Kidney (tissue), 14 donors: ENCODE data around the gene TMEM150B. TPM values are rescaled to one million over a fixed set of nuclear protein-coding genes. Genes with fewer than 3 reads are reported as not detected.

Experiments
- DNase-seq, 5 donors: peaks; one replicate each; pipeline ENCODE4 v3.0.0-alpha.2; 2013 to 2020
- FAIRE-seq: peaks from 2 replicates; lab custom pipeline; 2012; peaks lifted over from hg19 to GRCh38; lab: Jason Lieb, UNC
- H3K27ac ChIP-seq, 2 donors: one replicate each; pipeline ENCODE4 v1.7.0; 2013; ENCODE audit warnings: low read depth in 2 of 2, low read length in 2 of 2, inconsistent platforms in 1 of 2
- H3K27me3 ChIP-seq: one replicate; pipeline ENCODE4 v1.7.1; 2013; ENCODE audit warnings: low read length, inconsistent platforms; ENCODE audit not compliant: control insufficient read depth, insufficient read depth
- H3K36me3 ChIP-seq, 3 donors: one replicate each; pipeline versions ENCODE4 v1.7.0 to v1.7.1; 2013; ENCODE audit warnings: low read length in 3 of 3, control low read depth in 1 of 3, inconsistent platforms in 1 of 3; ENCODE audit not compliant: insufficient read depth in 3 of 3, control insufficient read depth in 2 of 3
- H3K4me1 ChIP-seq, 3 donors: one replicate each; pipeline versions ENCODE4 v1.7.0 to v1.7.1; 2013; ENCODE audit warnings: low read length in 3 of 3, inconsistent platforms in 1 of 3, low read depth in 1 of 3; ENCODE audit not compliant: control insufficient read depth in 2 of 3, insufficient read depth in 2 of 3
- H3K4me3 ChIP-seq, 3 donors: one replicate each; pipeline versions ENCODE4 v1.7.0 to v1.8.1; 2013; ENCODE audit warnings: low read length in 3 of 3, control low read depth in 1 of 3, inconsistent platforms in 1 of 3
- H3K9ac ChIP-seq, 3 donors: one replicate each; pipeline versions ENCODE4 v1.7.0 to v1.7.1; 2013; ENCODE audit warnings: low read length in 3 of 3, control low read depth in 1 of 3, inconsistent platforms in 1 of 3
- H3K9me3 ChIP-seq, 3 donors: one replicate each; pipeline versions ENCODE4 v1.7.0 to v1.7.1; 2013; ENCODE audit warnings: low read length in 3 of 3, control low read depth in 1 of 3, inconsistent platforms in 1 of 3; ENCODE audit not compliant: control insufficient read depth in 2 of 3, insufficient read depth in 1 of 3
- CTCF ChIP-seq: IDR thresholded peaks from 3 replicates; pipeline ENCODE4 v1.5.1; 2012; ENCODE audit warnings: mild to moderate bottlenecking, moderate library complexity, borderline replicate concordance; ENCODE audit not compliant: insufficient read depth; ENCODE audit errors: extremely low read depth
- intact Hi-C: fragments of 100-400 bp; cut with DNase I; formaldehyde crosslinking; loops from one replicate; pipeline ENCODE4 v1.11.1; 2022
- polyA plus RNA-seq: library from polyadenylated mRNA; stranded (reverse); fragments of 350-450 nt; fragmentation: Illumina TruSeq; extraction: RNeasy Lipid Tissue Mini Kit (QIAGEN cat#74804); gene quantifications from one replicate; pipeline ENCODE4 v1.2.3, GENCODE V29; 2014; ENCODE audit warnings: low read depth, low replicate concordance; ENCODE audit not compliant: insufficient read depth
- total RNA-seq: library from RNA; stranded (reverse); fragmentation: NEBNext Ultra II Directional; extraction: Animal tissue kit (Norgen Biotek cat#: 25700); gene quantifications from one replicate; pipeline ENCODE4 v1.2.1, GENCODE V29; 2021
- donor health status: control.
- donor health status: control.
- donor health status: control.
- donor health status: control.
- donor health status: control.
- donor health status: DM: yes; HTN: yes; CAD: no.
- donor health status: Normal renal cell carcinoma (clear cell type).

The TMEM150B gene
- total and polyA plus RNA-seq, 2 donors from 2014 or later: 3.6 to 5.4 TPM

GRCh38 chr19:55347442-55348009 is 22.4 kb upstream of the TMEM150B start:
- no peaks in the 10 kb centered on the region for H3K9me3 ChIP-seq
- no peaks in the 10 kb centered on the region for H3K36me3 ChIP-seq
- intact Hi-C loops: no loop called here
- H3K27me3 ChIP-seq: peaks cover 6% of the 10 kb centered on the region
- FAIRE-seq (no peak), DNase-seq (peak in 2 of 5 donors; percentile 59 to 68)
- no peak for TF ChIP-seq CTCF
- H3K9ac ChIP-seq: no peak overlapping the region
- H3K4me1 ChIP-seq: no peaks in the 10 kb centered on the region
- no peak overlapping the region for H3K4me3 ChIP-seq
- no peak overlapping the region for H3K27ac ChIP-seq

DNA sequence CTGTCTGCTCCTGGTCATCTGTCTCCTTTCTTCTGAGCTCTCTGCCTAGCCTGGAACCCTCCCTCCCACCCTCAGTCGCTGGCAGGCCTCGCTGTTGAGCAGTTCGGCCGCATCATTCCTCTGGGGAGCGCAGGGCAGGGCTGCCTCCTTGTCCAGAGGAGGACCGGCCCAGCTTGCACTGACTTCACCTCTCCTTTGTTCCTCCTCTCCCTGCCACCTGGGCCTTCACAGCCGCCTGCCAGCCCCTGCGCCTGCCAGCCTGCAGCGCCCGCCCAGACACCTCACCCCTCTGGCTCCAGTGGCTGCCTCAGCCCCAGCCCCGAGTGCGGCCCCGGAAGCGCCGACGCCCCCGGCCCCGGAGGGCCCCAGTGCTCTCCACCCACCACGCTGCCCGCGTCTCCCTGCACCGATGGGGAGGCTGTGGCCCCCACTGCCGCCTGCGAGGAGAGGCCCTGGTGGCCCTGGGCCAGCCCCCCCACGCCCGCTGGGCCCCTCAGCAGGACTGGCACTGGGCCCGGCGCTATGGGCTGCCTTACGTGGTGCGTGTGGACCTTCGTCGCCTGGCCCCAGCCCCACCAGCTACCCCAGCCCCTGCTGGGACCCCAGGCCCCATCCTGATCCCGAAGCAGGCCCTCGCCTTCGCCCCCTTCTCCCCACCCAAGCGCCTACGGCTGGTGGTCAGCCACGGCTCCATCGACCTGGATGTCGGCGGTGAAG is 21.7 kb upstream of the TMEM150B start:
- Histone ChIP-seq H3K36me3 (no peaks in the 10 kb centered on the region), H3K4me3 (no peak overlapping the region), H3K27me3 (no peaks in the 10 kb centered on the region), H3K9me3 (no peaks in the 10 kb centered on the region), H3K9ac (no peak overlapping the region), H3K4me1 (no peaks in the 10 kb centered on the region), H3K27ac (no peak overlapping the region)
- intact Hi-C loops: no loop called here
- FAIRE-seq (no peak), DNase-seq (peak in 2 of 5 donors; percentile 51 to 70)
- TF ChIP-seq CTCF: no peak

DNA sequence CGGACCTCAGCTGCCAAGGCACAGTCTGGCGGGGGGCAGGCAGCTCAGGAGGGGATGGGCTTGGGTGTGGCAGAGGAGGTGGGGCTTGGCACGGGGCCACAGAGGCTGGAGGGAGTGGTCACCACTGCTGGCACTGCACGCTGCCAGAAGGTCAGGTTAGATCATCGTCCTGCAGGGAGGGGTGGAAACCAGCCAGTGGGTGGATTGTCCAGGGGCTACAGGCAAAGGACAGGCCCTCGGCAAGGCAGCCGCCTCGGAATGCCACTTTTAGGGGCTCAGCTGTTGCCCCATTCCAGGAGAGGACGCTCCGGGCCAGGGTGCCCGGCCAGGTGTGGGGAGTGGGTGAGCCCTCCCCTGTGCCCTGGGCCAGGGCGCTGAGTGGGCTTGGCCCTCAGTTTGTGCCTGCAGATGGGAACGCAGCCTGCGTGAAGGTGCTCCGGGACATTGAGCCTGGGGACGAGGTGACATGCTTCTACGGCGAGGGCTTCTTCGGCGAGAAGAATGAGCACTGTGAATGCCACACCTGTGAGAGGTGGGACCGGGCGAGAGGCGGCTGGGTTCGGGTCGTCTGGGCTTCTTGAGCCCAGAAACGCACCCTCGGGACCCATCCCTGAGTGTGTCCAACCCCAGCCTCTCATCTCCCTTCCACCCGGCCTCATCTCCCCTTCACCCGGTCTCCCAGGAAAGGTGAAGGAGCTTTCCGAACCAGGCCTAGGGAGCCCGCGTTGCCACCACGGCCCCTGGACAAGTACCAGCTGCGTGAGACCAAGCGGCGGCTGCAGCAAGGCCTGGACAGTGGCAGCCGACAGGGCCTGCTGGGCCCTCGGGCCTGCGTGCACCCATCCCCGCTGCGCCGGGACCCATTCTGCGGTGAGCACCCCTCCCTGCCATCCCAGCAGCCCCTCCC is 20.9 kb upstream of the TMEM150B start:
- DNase-seq (peak in 2 of 5 donors; percentile 69 to 70), FAIRE-seq (no peak)
- no peak overlapping the region for H3K27ac ChIP-seq
- H3K4me3 ChIP-seq: no peak overlapping the region
- no peak overlapping the region for H3K9ac ChIP-seq
- intact Hi-C loops: no loop called here
- H3K4me1 ChIP-seq: peaks cover 0 to 4% (median 0%) of the 10 kb centered on the region in 3 donors
- H3K27me3 ChIP-seq: no peaks in the 10 kb centered on the region
- H3K9me3 ChIP-seq: no peaks in the 10 kb centered on the region
- TF ChIP-seq CTCF: no peak
- no peaks in the 10 kb centered on the region for H3K36me3 ChIP-seq
